IPS-18a (cell line): ENCODE data around the gene KTN1.

Source experiments
- H3K27ac ChIP-seq: one replicate; pipeline ENCODE4 v1.5.1; 2013; ENCODE audit warnings: low read length
- H3K27me3 ChIP-seq: one replicate; pipeline ENCODE4 v1.6.1; 2013; ENCODE audit warnings: mild to moderate bottlenecking, low read length; ENCODE audit not compliant: control insufficient read depth, insufficient read depth
- H3K36me3 ChIP-seq: one replicate; pipeline ENCODE4 v1.6.1; 2013; ENCODE audit warnings: low read depth, low read length; ENCODE audit not compliant: control insufficient read depth
- H3K4me1 ChIP-seq: one replicate; pipeline ENCODE4 v1.6.1; 2013; ENCODE audit warnings: low read depth, low read length; ENCODE audit not compliant: control insufficient read depth
- H3K4me3 ChIP-seq: one replicate; pipeline ENCODE4 v1.5.1; 2013; ENCODE audit warnings: low read length
- H3K9ac ChIP-seq: one replicate; pipeline ENCODE4 v1.6.1; 2013; ENCODE audit warnings: mild to moderate bottlenecking, low read length, moderate library complexity
- H3K9me3 ChIP-seq: one replicate; pipeline ENCODE4 v1.6.1; 2013; ENCODE audit warnings: low read depth, low read length; ENCODE audit not compliant: control insufficient read depth

KTN1 gene

DNA sequence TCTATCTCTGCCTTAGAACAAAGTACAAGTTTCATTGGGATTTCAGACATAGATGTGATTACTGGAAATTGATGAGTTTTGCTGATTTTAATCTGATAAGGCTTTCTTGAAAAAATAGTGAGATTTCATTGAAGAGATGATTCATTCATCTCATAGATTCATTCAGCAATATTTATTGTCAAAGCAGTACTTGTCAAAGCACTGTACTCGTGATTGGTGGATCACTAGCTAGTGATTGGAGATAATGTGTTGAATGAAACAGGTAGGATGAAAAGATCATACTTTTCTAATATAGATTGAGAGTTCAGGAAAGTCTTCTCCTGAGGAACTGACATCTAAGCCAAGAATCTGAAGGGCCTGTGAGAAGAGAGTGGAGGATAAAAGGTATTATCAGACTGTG lies 71.0 kb downstream of the KTN1 start:
- Histone ChIP-seq H3K9me3 (no peaks in the 10 kb centered on the region), H3K36me3 (peaks cover 59% of the 10 kb centered on the region), H3K27me3 (no peaks in the 10 kb centered on the region), H3K9ac (no peak overlapping the region), H3K27ac (no peak overlapping the region), H3K4me3 (no peak overlapping the region), H3K4me1 (no peaks in the 10 kb centered on the region)

DNA sequence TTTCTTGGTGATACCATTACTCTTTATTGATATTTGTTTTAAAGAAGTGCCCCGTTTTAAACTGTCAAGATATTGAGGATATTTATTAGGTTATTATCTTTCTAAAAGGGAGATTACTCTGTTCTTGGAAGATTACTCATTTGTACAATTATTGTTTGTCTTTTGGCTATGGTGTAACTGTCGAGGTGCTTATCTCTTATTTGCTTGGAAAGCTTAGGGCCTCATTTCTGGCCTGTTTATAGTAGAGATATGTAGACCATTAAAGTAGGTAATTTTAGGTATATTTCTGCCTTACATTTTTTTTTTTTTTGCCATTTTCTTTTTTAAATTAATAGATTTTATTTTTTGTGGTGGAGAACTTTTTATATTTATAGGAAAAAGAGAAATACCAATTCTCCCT lies 74.2 kb downstream of the KTN1 start:
- Histone ChIP-seq H3K4me3 (no peak overlapping the region), H3K9me3 (no peaks in the 10 kb centered on the region), H3K27me3 (no peaks in the 10 kb centered on the region), H3K4me1 (no peaks in the 10 kb centered on the region), H3K27ac (no peak overlapping the region), H3K36me3 (peaks cover 67% of the 10 kb centered on the region), H3K9ac (no peak overlapping the region)

DNA sequence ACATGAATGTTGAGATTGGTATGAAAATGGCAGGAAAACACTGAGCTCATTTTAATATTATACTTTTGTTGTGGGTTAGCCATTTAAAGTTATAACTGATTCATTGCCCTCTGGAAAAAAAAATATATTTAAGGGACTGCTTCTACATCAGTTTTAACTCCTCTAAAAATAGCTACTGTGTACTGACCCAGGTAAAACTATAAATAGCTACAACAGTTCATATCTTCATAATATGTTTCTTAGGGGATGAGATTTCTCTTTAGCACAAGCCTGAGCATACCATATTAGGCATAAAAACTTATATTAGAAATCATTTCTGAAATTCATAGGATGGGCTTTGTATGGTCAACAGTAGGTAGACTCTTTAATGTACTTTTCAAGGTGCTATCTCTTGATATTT lies 81.0 kb downstream of the KTN1 start:
- Histone ChIP-seq H3K27ac (no peak overlapping the region), H3K4me3 (no peak overlapping the region), H3K9ac (no peak overlapping the region), H3K9me3 (no peaks in the 10 kb centered on the region), H3K36me3 (peaks cover 59% of the 10 kb centered on the region), H3K4me1 (no peaks in the 10 kb centered on the region), H3K27me3 (no peaks in the 10 kb centered on the region)

DNA sequence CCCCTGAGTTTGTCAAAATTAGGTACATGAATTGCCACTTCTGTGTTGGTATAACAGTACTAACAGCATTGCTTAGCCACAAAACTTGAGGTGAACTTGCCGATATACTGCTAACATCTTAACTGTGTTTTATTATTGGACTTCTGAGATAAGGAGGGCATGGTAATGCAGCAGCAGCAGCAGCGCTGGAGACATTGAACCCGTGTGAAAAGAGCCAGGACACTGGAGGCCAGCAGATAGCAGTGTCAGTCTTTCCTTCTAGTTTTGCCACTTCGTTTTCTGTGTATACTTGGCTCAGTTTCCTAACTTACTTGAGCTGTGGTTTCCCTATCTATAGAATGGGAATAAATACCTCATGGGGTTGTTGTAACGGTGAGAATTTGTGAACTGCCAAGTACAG lies 82.7 kb downstream of the KTN1 start:
- Histone ChIP-seq H3K36me3 (peaks cover 52% of the 10 kb centered on the region), H3K27me3 (no peaks in the 10 kb centered on the region), H3K4me3 (no peak overlapping the region), H3K4me1 (no peaks in the 10 kb centered on the region), H3K9me3 (no peaks in the 10 kb centered on the region), H3K27ac (no peak overlapping the region), H3K9ac (no peak overlapping the region)

DNA sequence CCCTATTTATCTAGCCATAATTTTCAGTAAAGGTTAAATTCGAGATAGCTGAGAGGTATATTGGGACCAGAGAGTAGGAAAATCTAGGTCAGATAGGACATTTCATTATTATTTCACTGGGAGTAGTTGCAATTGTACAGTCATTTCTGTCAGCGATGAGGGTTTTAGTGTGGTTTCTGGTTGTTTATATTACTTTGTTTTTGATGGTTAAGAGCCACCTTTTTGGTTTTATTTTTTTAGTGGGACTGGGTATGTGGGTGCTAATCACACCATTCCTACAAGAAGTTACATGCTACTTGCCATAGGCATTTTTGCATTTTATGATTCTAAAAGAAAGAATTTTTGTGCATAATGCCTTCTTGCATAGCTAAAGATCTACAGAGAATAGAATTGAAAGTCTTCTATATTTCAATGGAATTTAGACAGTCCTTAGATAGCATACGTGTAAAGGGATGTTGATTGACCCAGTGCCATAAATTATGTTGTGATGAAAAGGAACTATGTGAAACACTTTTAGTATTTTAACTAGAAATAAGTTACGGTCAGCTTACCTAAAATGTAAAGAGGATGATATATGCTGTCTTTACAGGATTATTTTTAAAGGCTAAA lies 85.2 kb downstream of the KTN1 start:
- Histone ChIP-seq H3K4me3 (no peak overlapping the region), H3K9me3 (no peaks in the 10 kb centered on the region), H3K27ac (no peak overlapping the region), H3K9ac (no peak overlapping the region), H3K4me1 (no peaks in the 10 kb centered on the region), H3K36me3 (peaks cover 38% of the 10 kb centered on the region), H3K27me3 (no peaks in the 10 kb centered on the region)

DNA sequence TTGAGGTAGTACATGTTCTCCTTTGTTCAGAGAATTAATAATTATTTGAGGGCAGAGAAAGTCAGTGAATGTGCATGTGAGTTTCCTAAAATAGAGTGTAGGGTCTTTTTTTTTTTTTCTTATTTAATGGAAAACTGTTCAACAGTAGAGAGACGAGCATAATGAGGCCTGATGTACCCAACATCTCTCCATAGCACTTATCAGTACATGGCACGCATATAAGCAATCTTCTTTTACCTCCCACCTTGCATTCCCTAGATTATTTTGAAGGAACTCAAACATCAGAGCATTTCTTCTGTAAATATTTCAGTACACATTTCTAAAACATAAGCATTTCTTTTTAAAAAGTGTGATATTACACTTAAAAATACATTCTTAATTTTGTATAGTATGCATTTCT lies 87.8 kb downstream of the KTN1 start:
- no peak overlapping the region for H3K27ac ChIP-seq
- no peak overlapping the region for H3K4me3 ChIP-seq
- H3K4me1 ChIP-seq = no peaks in the 10 kb centered on the region
- H3K9ac ChIP-seq = no peak overlapping the region
- no peaks in the 10 kb centered on the region for H3K9me3 ChIP-seq
- H3K27me3 ChIP-seq = no peaks in the 10 kb centered on the region
- H3K36me3 ChIP-seq = peaks cover 52% of the 10 kb centered on the region

DNA sequence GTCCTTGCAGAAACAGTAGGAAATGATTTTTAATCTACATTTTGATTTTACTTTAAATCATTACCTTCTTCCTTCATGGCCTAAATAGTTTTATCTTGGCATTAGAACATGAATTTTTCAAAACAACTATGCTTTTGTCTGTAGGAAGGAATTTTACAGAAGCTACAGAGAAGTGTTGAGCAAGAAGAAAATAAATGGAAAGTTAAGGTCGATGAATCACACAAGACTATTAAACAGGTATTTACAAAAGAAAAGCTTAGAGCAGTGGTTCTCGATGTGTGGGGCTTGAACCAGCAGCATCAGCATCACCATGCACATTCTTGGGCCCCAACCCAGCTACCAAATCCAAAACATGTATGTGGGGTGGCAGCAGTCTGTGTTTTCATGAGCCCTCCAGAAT lies 91.6 kb downstream of the KTN1 start:
- no peaks in the 10 kb centered on the region for H3K4me1 ChIP-seq
- no peaks in the 10 kb centered on the region for H3K9me3 ChIP-seq
- H3K27me3 ChIP-seq = no peaks in the 10 kb centered on the region
- H3K36me3 ChIP-seq = peaks cover 62% of the 10 kb centered on the region
- H3K4me3 ChIP-seq = no peak overlapping the region
- no peak overlapping the region for H3K9ac ChIP-seq
- H3K27ac ChIP-seq = no peak overlapping the region

DNA sequence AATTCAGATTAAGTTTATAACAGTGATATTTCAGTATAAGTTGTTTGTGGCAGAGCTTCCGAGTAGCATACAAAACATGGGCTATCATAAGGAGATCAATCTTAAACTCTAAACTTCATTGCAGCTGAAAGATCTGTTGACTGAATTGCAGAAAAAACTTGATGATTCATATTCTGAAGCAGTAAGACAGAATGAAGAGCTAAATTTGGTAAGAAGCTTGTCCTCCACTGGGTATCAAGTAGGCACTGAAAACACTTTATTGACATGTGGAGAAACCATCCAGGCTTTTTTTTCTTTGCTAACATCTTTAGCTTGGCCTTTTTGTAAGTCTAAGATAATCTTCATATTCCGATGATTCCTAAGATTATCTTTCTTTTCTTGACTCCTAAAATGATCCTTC lies 93.0 kb downstream of the KTN1 start:
- no peaks in the 10 kb centered on the region for H3K4me1 ChIP-seq
- H3K27ac ChIP-seq = no peak overlapping the region
- no peak overlapping the region for H3K4me3 ChIP-seq
- peaks cover 69% of the 10 kb centered on the region for H3K36me3 ChIP-seq
- no peaks in the 10 kb centered on the region for H3K27me3 ChIP-seq
- no peak overlapping the region for H3K9ac ChIP-seq
- no peaks in the 10 kb centered on the region for H3K9me3 ChIP-seq

DNA sequence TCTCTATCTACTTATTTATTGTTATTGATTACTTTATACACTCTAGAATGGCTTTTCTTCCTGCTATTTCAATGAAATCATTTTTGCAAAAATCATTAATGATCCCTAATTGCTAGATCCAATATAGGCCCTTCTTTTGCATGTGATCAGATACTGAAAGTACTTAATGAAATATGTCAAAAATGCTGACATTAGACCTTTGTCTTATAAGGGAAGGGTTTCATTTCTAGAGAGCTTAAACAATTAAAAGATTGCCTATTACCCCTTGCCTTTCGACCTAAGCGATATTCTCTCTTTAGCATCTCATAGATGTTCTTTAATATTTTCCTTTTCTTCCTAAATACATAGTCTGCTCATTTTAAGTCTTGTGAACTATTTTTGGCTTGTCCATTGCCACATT lies 101.1 kb downstream of the KTN1 start:
- Histone ChIP-seq H3K27ac (no peak overlapping the region), H3K36me3 (peaks cover 60% of the 10 kb centered on the region), H3K9me3 (no peaks in the 10 kb centered on the region), H3K4me1 (no peaks in the 10 kb centered on the region), H3K4me3 (no peak overlapping the region), H3K27me3 (no peaks in the 10 kb centered on the region), H3K9ac (no peak overlapping the region)

DNA sequence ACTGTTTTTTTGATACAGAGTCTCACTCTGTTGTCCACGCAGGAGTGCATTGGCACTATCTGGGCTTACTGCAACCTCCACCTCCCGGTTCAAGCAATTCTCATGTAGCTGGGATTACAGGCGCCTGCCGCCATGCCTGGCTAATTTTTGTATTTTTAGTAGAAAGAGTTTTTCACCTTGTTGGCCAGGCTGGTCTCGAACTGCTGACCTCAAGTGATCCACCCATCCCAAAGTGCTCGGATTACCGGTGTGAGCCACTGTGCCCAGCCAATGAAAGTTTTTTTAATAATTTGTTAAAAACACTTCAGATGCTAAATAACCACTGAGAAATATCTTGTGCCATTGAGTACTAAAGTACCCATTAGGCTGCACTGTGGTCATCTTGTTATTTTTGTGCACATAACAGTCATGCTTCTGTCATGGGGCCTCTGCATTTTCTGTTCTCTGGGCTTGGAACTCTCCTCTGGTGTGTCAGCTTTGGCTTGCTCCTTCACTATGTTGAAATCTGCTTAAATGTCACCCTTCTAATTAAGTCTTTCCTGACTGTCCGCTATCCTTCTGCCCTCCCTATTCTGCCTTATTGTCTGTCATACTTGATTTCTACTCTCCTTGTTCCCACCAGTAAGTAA lies 105.1 kb downstream of the KTN1 start:
- Histone ChIP-seq H3K27me3 (no peaks in the 10 kb centered on the region), H3K27ac (no peak overlapping the region), H3K4me3 (no peak overlapping the region), H3K4me1 (peaks cover 1% of the 10 kb centered on the region), H3K36me3 (peaks cover 33% of the 10 kb centered on the region), H3K9me3 (no peaks in the 10 kb centered on the region), H3K9ac (no peak overlapping the region)

DNA sequence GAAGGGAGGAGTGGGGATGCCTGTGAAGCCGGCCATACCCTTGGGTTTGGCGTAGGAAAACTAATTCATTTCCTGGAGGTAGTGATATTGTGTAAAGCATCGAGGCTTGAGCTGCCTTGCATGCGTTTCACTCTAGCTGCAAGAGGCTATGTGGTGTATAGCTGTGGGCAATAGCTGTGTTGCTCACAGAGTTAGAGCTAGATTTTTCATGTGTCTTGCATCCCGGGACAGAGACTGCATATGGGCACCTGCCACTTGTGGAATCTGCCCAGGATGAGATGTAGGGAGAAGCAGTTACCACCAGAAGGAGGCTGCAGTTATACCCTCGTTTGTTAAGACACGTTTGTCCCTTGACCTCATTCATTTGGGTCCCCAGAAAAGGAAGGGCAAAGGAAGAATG lies 106.7 kb downstream of the KTN1 start:
- no peak overlapping the region for H3K9ac ChIP-seq
- peaks cover 6% of the 10 kb centered on the region for H3K4me1 ChIP-seq
- H3K4me3 ChIP-seq = no peak overlapping the region
- H3K27me3 ChIP-seq = no peaks in the 10 kb centered on the region
- H3K9me3 ChIP-seq = no peaks in the 10 kb centered on the region
- no peak overlapping the region for H3K27ac ChIP-seq
- peaks cover 23% of the 10 kb centered on the region for H3K36me3 ChIP-seq

DNA sequence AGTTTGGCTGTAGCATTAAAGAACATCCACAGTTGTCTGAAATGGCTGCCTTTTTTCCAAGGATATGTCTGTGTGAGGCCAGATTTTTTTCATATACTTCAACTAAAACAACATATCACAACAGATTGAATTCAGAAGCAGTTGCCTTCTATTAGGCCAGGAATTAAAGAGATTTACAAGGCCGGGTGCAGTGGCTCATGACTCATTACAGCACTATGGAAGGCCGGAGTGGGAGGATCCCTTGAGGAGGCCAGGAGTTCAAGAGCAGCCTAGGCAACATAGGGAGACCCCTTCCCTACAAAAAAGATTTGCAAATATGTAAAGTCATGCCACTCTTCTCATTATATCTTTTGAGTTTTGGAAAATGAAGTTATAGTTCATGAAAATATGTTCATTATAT lies 108.6 kb downstream of the KTN1 start:
- Histone ChIP-seq H3K4me3 (no peak overlapping the region), H3K36me3 (peaks cover 13% of the 10 kb centered on the region), H3K27ac (no peak overlapping the region), H3K4me1 (peaks cover 6% of the 10 kb centered on the region), H3K9me3 (no peaks in the 10 kb centered on the region), H3K27me3 (no peaks in the 10 kb centered on the region), H3K9ac (no peak overlapping the region)
